Neural progenitor cell (in vitro differentiated cells): ENCODE results near the gene KIAA1549.

ENCODE experiments used
- CTCF ChIP-seq: fragments of 200-600 bp; sonication (generic); IDR thresholded peaks from 2 replicates; pipeline ENCODE4 v1.5.1; 2017; ENCODE audit warnings: antibody characterized with exemption, mild to moderate bottlenecking
- EZH2 ChIP-seq: fragments of 200-600 bp; sonication (generic); IDR thresholded peaks from 2 replicates; pipeline ENCODE4 v1.6.1; 2017; ENCODE audit warnings: antibody characterized with exemption, mild to moderate bottlenecking, moderate library complexity

- TF ChIP-seq EZH2 (no peak), CTCF (no peak)
Observed at GRCh38 chr7:138945821-138946220, 35.4 kb downstream of the KIAA1549 start.
